ENCODE measurements around the gene C2CD3.

- TF ChIP-seq CTCF (IDR thresholded peaks at IDR 0.05) (no peak), POLR2AphosphoS5 (IDR thresholded peaks at IDR 0.05; ENCODE audit: insufficient read depth in 1 of 2, low read depth in 1 of 2) (no peak), POLR2A (IDR thresholded peaks at IDR 0.05) (no peak)
These were observed 164.0 kb downstream of the C2CD3 start for GRCh38 chr11:74006743-74007304.
